GM12891 (cell line): ENCODE measurements around the gene KRT6C.

Experiments used
- PAX5 ChIP-seq: IDR thresholded peaks from 2 replicates; pipeline ENCODE4 v1.6.1; 2011; ENCODE audit warnings: low read length, moderate library complexity, mild to moderate bottlenecking; ENCODE audit not compliant: insufficient read depth, severe bottlenecking
- POLR2A ChIP-seq: IDR thresholded peaks from 2 replicates; pipeline ENCODE4 v1.6.1; 2011; ENCODE audit warnings: low read depth, low read length, control low read depth
- POLR2AphosphoS5 ChIP-seq: IDR thresholded peaks from 2 replicates; pipeline ENCODE4 v1.6.1; 2011; ENCODE audit warnings: low read depth, low read length, control low read depth
- POU2F2 ChIP-seq: IDR thresholded peaks from 2 replicates; pipeline ENCODE4 v1.6.1; 2011; ENCODE audit warnings: low read depth, mild to moderate bottlenecking, control low read depth, low read length, moderate library complexity
- SPI1 ChIP-seq: IDR thresholded peaks from 2 replicates; pipeline ENCODE4 v1.6.1; 2011; ENCODE audit warnings: low read depth, low read length, control low read depth
- TAF1 ChIP-seq: IDR thresholded peaks from 2 replicates; pipeline ENCODE4 v1.6.1; 2011; ENCODE audit warnings: low read depth, low read length, control low read depth

DNA sequence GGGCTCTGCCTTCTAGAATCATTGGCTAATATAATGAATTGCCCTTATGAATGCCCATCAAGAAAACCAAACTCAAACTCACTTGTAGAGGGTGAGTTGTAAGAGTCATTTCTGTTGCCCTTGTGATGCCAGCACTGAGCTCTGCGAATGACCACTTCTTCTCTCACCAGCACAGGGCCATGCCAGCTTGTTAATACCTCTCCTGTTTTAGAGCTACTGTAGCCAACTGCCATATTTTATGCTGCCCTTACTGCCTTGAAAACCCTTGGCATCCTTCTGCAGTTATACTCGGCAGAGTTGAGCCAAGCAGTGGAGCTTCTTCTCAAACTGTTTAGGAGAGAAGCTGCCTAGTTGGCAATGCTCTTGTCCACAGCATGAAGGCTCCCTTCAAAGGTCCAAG, 47.6 kb downstream of the KRT6C start:
- TF ChIP-seq POLR2A (no peak), POLR2AphosphoS5 (no peak), TAF1 (no peak), POU2F2 (no peak), SPI1 (no peak), PAX5 (no peak)
